Measurements from ENCODE around the gene PDE4B. TPM values are rescaled to one million over a fixed set of nuclear protein-coding genes. Genes with fewer than 3 reads are reported as not detected.

PDE4B gene
- polyA plus RNA-seq, 1 experiment = 20.6 TPM

- TF ChIP-seq CTCF (IDR thresholded peaks at IDR 0.05; ENCODE audit: insufficient read depth, low read depth, low read length) = no peak
- ChIA-PET POLR2A (no interaction called here), CTCF (interaction anchor here (1.4 to 1.5 kb wide), 2 partner anchors 10 to 77 kb away, joined by 4 to 5 read pairs; no protein-coding TSS in a partner anchor)
- H3K36me3 ChIP-seq (ENCODE audit: control insufficient read depth, insufficient read depth, low read length) = peaks cover 12% of the 10 kb centered on the region
- no peaks in the 10 kb centered on the region for H3K27me3 ChIP-seq (ENCODE audit: control insufficient read depth, insufficient read depth, low read length)
- H3K4me3 ChIP-seq (ENCODE audit: low read depth, low read length) = no peak overlapping the region
- no peak for DNase-seq (ENCODE audit: low read depth)
Observed at GRCh38 chr1:66359815-66360214, 567.1 kb downstream of the PDE4B start.

GRCh38 chr1:66360285-66360724 is 567.6 kb downstream of the PDE4B start:
- Histone ChIP-seq H3K4me3 (ENCODE audit: low read depth, low read length) (no peak overlapping the region), H3K36me3 (ENCODE audit: control insufficient read depth, insufficient read depth, low read length) (peaks cover 12% of the 10 kb centered on the region), H3K27me3 (ENCODE audit: control insufficient read depth, insufficient read depth, low read length) (no peaks in the 10 kb centered on the region)
- ChIA-PET POLR2A (no interaction called here), CTCF (interaction anchor here (1.4 to 1.5 kb wide), 2 partner anchors 10 to 77 kb away, joined by 4 to 5 read pairs; no protein-coding TSS in a partner anchor)
- TF ChIP-seq CTCF (IDR thresholded peaks at IDR 0.05; ENCODE audit: insufficient read depth, low read depth, low read length) = no peak
- no peak for DNase-seq (ENCODE audit: low read depth)

- H3K4me3 ChIP-seq (ENCODE audit: low read depth, low read length) = no peak overlapping the region
- ChIA-PET POLR2A (interaction anchor here (0.6 to 0.7 kb wide), 3 partner anchors 61 to 200 kb away, joined by 3 to 8 read pairs (median 3); no protein-coding TSS in a partner anchor), CTCF (interaction anchor here (0.6 to 4.1 kb wide), 4 partner anchors 32 to 122 kb away, joined by 3 to 21 read pairs (median 3); no protein-coding TSS in a partner anchor)
- H3K27me3 ChIP-seq (ENCODE audit: control insufficient read depth, insufficient read depth, low read length) = no peaks in the 10 kb centered on the region
- TF ChIP-seq CTCF (IDR thresholded peaks at IDR 0.05; ENCODE audit: insufficient read depth, low read depth, low read length) = no peak
- DNase-seq (ENCODE audit: low read depth) = peak; percentile 64
- H3K36me3 ChIP-seq (ENCODE audit: control insufficient read depth, insufficient read depth, low read length) = peaks cover 18% of the 10 kb centered on the region
Observed at GRCh38 chr1:66364578-66365391, 572.1 kb downstream of the PDE4B start.

- CTCF ChIA-PET = interaction anchor here (0.6 to 4.1 kb wide), 4 partner anchors 33 to 353 kb away, joined by 3 to 21 read pairs (median 3); no protein-coding TSS in a partner anchor
- no peak overlapping the region for H3K4me3 ChIP-seq (ENCODE audit: low read depth, low read length)
- POLR2A ChIA-PET = interaction anchor here (0.6 to 0.7 kb wide), 2 partner anchors 71 to 93 kb away, joined by 3 read pairs; no protein-coding TSS in a partner anchor
- TF ChIP-seq CTCF (IDR thresholded peaks at IDR 0.05; ENCODE audit: insufficient read depth, low read depth, low read length) = no peak
- no peak for DNase-seq (ENCODE audit: low read depth)
- no peaks in the 10 kb centered on the region for H3K27me3 ChIP-seq (ENCODE audit: control insufficient read depth, insufficient read depth, low read length)
- peaks cover 18% of the 10 kb centered on the region for H3K36me3 ChIP-seq (ENCODE audit: control insufficient read depth, insufficient read depth, low read length)
Observed at GRCh38 chr1:66365635-66366034, 572.9 kb downstream of the PDE4B start.

GRCh38 chr1:66366634-66367033 is 573.9 kb downstream of the PDE4B start:
- no peak for DNase-seq (ENCODE audit: low read depth)
- Histone ChIP-seq H3K4me3 (ENCODE audit: low read depth, low read length) (no peak overlapping the region), H3K27me3 (ENCODE audit: control insufficient read depth, insufficient read depth, low read length) (no peaks in the 10 kb centered on the region), H3K36me3 (ENCODE audit: control insufficient read depth, insufficient read depth, low read length) (peaks cover 15% of the 10 kb centered on the region)
- CTCF ChIA-PET = interaction anchor here (4.1 kb wide), 1 partner anchor 70 kb away, joined by 21 read pairs; no protein-coding TSS in a partner anchor
- POLR2A ChIA-PET = no interaction called here
- no peak for TF ChIP-seq CTCF (IDR thresholded peaks at IDR 0.05; ENCODE audit: insufficient read depth, low read depth, low read length)
